Endothelial cell of umbilical vein (primary cell): ENCODE measurements around the gene PPM1L. TPM values are rescaled to one million over a fixed set of nuclear protein-coding genes. Genes with fewer than 3 reads are reported as not detected.
A peak's percentile ranks its signal among the peaks of the same experiment; 100 is the strongest.

Source experiments
- BruUV-seq: library from RNA; stranded (reverse); fragments of 400-500 nt; replicated peaks from 2 replicates; lab custom pipeline; 2021; lab: Mats Ljungman, UMichigan
- CTCF ChIA-PET: fragments of 300-600, 350-600 bp; sonication (Branson Sonifier 250); formaldehyde crosslinking; loops from one replicate; lab custom pipeline; 2021; ENCODE audit warnings: antibody characterized with exemption, inconsistent platforms; lab: Charles Lee
- POLR2A ChIA-PET: fragments of 300-600, 350-600 bp; sonication (Branson Sonifier 250); formaldehyde crosslinking; loops from one replicate; lab custom pipeline; 2021; ENCODE audit warnings: antibody characterized with exemption, inconsistent platforms; lab: Charles Lee
- DNase-seq: peaks from one replicate; pipeline ENCODE4 v3.0.0-alpha.2; 2011; ENCODE audit warnings: low read depth, low spot score
- FAIRE-seq: peaks from 2 replicates; lab custom pipeline; 2011; peaks lifted over from hg19 to GRCh38; lab: Jason Lieb, UNC
- H2AFZ ChIP-seq: 2 replicates; pipeline ENCODE4 v1.6.0; 2012; ENCODE audit warnings: low read depth, low read length, control low read depth, inconsistent platforms
- H3K27ac ChIP-seq: 2 replicates; pipeline ENCODE4 v1.5.1; 2011; ENCODE audit warnings: low read depth, mild to moderate bottlenecking, control low read depth, low read length, moderate library complexity; ENCODE audit not compliant: insufficient read depth
- H3K27me3 ChIP-seq, 2 experiments: 2 replicates each; pipeline versions ENCODE4 v1.6.0 to v1.6.1; 2011; ENCODE audit warnings: low read length in 2 of 2, mixed read lengths in 1 of 2; ENCODE audit not compliant: control insufficient read depth in 2 of 2, insufficient read depth in 2 of 2
- H3K36me3 ChIP-seq, 2 experiments: 2 replicates in 1 of 2; 3 replicates in 1 of 2; pipeline ENCODE4 v1.5.1; 2011; ENCODE audit warnings: low read length in 2 of 2, mild to moderate bottlenecking in 1 of 2, moderate library complexity in 1 of 2; ENCODE audit not compliant: control insufficient read depth in 2 of 2, insufficient read depth in 2 of 2; ENCODE audit errors: extremely low read depth in 1 of 2
- H3K4me1 ChIP-seq: 3 replicates; pipeline ENCODE4 v1.5.1; 2011; ENCODE audit warnings: mild to moderate bottlenecking, low read length; ENCODE audit not compliant: control insufficient read depth, insufficient read depth; ENCODE audit errors: extremely low read depth
- H3K4me2 ChIP-seq: 2 replicates; pipeline ENCODE4 v1.6.1; 2011; ENCODE audit warnings: low read length, control low read depth, mixed read lengths; ENCODE audit not compliant: insufficient read depth
- H3K4me3 ChIP-seq, 3 experiments: fragments of 200-600 bp in 1 of 3; sonication (generic), shearing (Covaris generic) in 1 of 3; replicated peaks in 1 of 3; 2 replicates each; pipeline ENCODE4 v1.5.1; 2011 to 2016; ENCODE audit warnings: control low read depth in 3 of 3, low read length in 3 of 3, mild to moderate bottlenecking in 2 of 3, inconsistent platforms in 1 of 3, low read depth in 1 of 3, moderate library complexity in 1 of 3; ENCODE audit not compliant: insufficient read depth in 1 of 3
- H3K79me2 ChIP-seq: 2 replicates; pipeline ENCODE4 v1.6.0; 2012; ENCODE audit warnings: low read length, inconsistent platforms; ENCODE audit not compliant: control insufficient read depth, insufficient read depth
- H3K9ac ChIP-seq: replicated peaks from 2 replicates; pipeline ENCODE3; 2011; ENCODE audit warnings: low read length, control low read depth; ENCODE audit not compliant: insufficient read depth; ENCODE audit errors: extremely low read depth
- H3K9me1 ChIP-seq: replicated peaks from 3 replicates; pipeline ENCODE4 v1.6.0; 2011; ENCODE audit warnings: mild to moderate bottlenecking, low read length; ENCODE audit not compliant: control insufficient read depth, insufficient read depth; ENCODE audit errors: extremely low read depth
- H3K9me3 ChIP-seq: replicated peaks from 2 replicates; pipeline ENCODE4 v1.5.1; 2012; ENCODE audit warnings: low read length, inconsistent platforms; ENCODE audit not compliant: control insufficient read depth, insufficient read depth
- H4K20me1 ChIP-seq: replicated peaks from 2 replicates; pipeline ENCODE3; 2011; ENCODE audit warnings: mild to moderate bottlenecking, low read length; ENCODE audit not compliant: control insufficient read depth, insufficient read depth; ENCODE audit errors: extremely low read depth
- EZH2 ChIP-seq: IDR thresholded peaks from 2 replicates; pipeline ENCODE4 v1.6.1; 2012; ENCODE audit warnings: borderline replicate concordance, low read depth, mild to moderate bottlenecking, moderate library complexity, low read length, inconsistent platforms; ENCODE audit not compliant: severe bottlenecking
- FOS ChIP-seq: IDR thresholded peaks from 2 replicates; pipeline ENCODE4 v1.6.1; 2011; ENCODE audit warnings: mild to moderate bottlenecking, low read length, moderate library complexity, borderline replicate concordance; ENCODE audit not compliant: insufficient read depth
- GATA2 ChIP-seq: IDR thresholded peaks from 2 replicates; pipeline ENCODE4 v1.7.0; 2011; ENCODE audit warnings: low read depth, mild to moderate bottlenecking, moderate library complexity, mixed read lengths, low read length; ENCODE audit not compliant: insufficient read length, insufficient read depth
- JUN ChIP-seq: IDR thresholded peaks from 2 replicates; pipeline ENCODE4 v1.6.1; 2011; ENCODE audit warnings: borderline replicate concordance, low read depth; ENCODE audit not compliant: insufficient read length, insufficient read depth
- MYC ChIP-seq: IDR thresholded peaks from one replicate; pipeline ENCODE4 v1.6.1; 2011; ENCODE audit warnings: mild to moderate bottlenecking, low read depth, low read length
- POLR2A ChIP-seq: IDR thresholded peaks from 2 replicates; pipeline ENCODE4 v1.6.1; 2012; ENCODE audit warnings: low read depth, mild to moderate bottlenecking, control low read depth, low read length
- POLR2AphosphoS5 ChIP-seq: IDR thresholded peaks from 2 replicates; pipeline ENCODE4 v1.6.1; 2012; ENCODE audit warnings: low read depth, mild to moderate bottlenecking, control low read depth, low read length, moderate library complexity; ENCODE audit not compliant: insufficient read depth
- dilution Hi-C: fragments of 300-500 bp; cut with MboI; formaldehyde crosslinking; loops from one replicate; pipeline ENCODE4 v1.15.0; 2019; ENCODE audit warnings: low sequenced_read_pairs; ENCODE audit not compliant: extremely low pct_ligation_motif_present
- intact Hi-C: fragments of 100-400 bp; cut with micrococcal nuclease; formaldehyde crosslinking; loops from one replicate; pipeline ENCODE4 v1.10.0; 2022
- polyA plus RNA-seq, 4 experiments: library from polyadenylated mRNA; depleted of rRNA in 3 of 4; stranded (reverse) in 3 of 4; unstranded in 1 of 4; fragments of >200 nt; gene quantifications; 2 replicates each; pipeline versions ENCODE4 v1.2.1 to v1.2.3, GENCODE V29; 2011 to 2012; ENCODE audit warnings: missing spikeins in 1 of 4
- total RNA-seq: library from RNA; stranded (reverse); gene quantifications from 2 replicates; pipeline ENCODE4 v1.2.3, GENCODE V29; 2021
- TF ChIP-seq, protein P1 (sequence below): IDR thresholded peaks from 2 replicates; pipeline ENCODE4 v1.6.1; 2011; ENCODE audit not compliant: insufficient read depth, insufficient read length
- TF ChIP-seq, protein P2 (sequence below), 2 donors: IDR thresholded peaks; 1 replicate in 1 of 2; 2 replicates in 1 of 2; pipeline ENCODE4 v1.5.1; 2011; ENCODE audit warnings: low read length in 2 of 2, mild to moderate bottlenecking in 2 of 2, moderate library complexity in 2 of 2, control low read depth in 1 of 2, inconsistent platforms in 1 of 2, low read depth in 1 of 2; ENCODE audit not compliant: insufficient read depth in 1 of 2; ENCODE audit errors: extremely low read depth in 1 of 2

Gene PPM1L
- total and polyA plus RNA-seq, 2 donors (not counting 3 experiments of a cell fraction or from before 2014, with no cell fraction given) = 0.63 to 2.9 TPM

DNA sequence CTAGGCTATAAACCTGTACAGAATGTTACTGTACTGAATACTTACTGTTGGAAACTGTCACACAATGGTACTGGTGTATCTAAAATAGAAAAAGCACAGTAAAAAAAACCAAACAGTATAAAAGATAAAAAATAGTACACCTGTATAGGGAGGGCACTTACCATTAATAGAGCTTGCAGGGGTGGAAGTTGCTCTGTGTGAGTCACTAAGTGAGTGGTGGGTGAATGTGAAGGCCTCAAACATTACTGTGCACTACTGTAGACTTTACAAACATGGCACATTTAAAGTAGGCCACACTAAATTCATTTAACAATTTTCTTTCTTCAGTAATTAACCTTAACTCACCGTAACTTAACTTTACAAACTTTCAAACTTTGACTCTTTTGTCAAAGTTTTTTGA is 327.1 kb downstream of the PPM1L start:
- ChIA-PET POLR2A (interaction anchor here (0.5 to 1.5 kb wide), 2 partner anchors 13 to 113 kb away, joined by 6 read pairs; no protein-coding TSS in a partner anchor), CTCF (interaction anchor here (0.8 to 3.0 kb wide), 4 partner anchors 13 to 191 kb away, joined by 3 to 8 read pairs (median 4); no protein-coding TSS in a partner anchor)
- no peak overlapping the region for H3K4me2 ChIP-seq
- peaks cover 23% of the 10 kb centered on the region for H3K4me1 ChIP-seq
- no peaks in the 10 kb centered on the region for H3K9me3 ChIP-seq
- peaks cover 0 to 9% of the 10 kb centered on the region in 2 experiments for H3K36me3 ChIP-seq
- intact Hi-C loops (no loop called here), dilution Hi-C loops (no loop called here)
- H3K27me3 ChIP-seq = no peaks in the 10 kb centered on the region
- no peaks in the 10 kb centered on the region for H3K9me1 ChIP-seq
- no peaks in the 10 kb centered on the region for H3K79me2 ChIP-seq
- H2AFZ ChIP-seq = no peak overlapping the region
- no peak for DNase-seq
- BruUV-seq = no TSS peak
- FAIRE-seq = no peak
- peak; percentile 28 for TF ChIP-seq FOS
- no peak for TF ChIP-seq POLR2AphosphoS5
- H3K4me3 ChIP-seq = no peak overlapping the region
- H4K20me1 ChIP-seq = no peaks in the 10 kb centered on the region
- no peak overlapping the region for H3K9ac ChIP-seq
- no peak overlapping the region for H3K27ac ChIP-seq

DNA sequence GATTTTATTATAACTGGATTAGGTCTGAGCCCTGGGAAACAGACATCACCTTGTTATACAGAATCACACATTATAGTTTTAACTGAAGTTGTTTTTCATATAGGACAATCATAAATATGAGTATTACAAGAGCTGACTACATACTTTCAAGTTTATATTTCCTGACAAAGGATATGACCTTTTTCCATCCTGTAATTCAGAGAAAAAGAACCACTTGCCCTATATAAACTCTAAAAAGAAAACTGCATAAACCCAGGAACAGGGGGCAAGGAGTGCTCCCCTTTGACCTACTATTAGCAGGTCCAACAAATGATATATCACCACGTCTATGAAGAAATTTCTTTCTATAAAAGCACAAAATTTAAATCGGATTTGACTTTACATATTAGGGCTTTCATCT is 328.2 kb downstream of the PPM1L start:
- dilution Hi-C loops (no loop called here), intact Hi-C loops (loop anchor here (1.0 kb wide), 1 partner anchor 14 kb away; no protein-coding TSS in a partner anchor)
- Histone ChIP-seq H4K20me1 (no peaks in the 10 kb centered on the region), H3K9me3 (no peaks in the 10 kb centered on the region), H3K79me2 (no peaks in the 10 kb centered on the region), H3K9ac (peak overlapping the region; percentile 3), H3K4me3 (no peak overlapping the region), H3K27me3 (no peaks in the 10 kb centered on the region), H3K36me3 (peaks cover 0 to 11% of the 10 kb centered on the region in 2 experiments), H3K4me2 (peak overlapping the region; percentile 63), H3K27ac (peak overlapping the region; percentile 13), H3K9me1 (no peaks in the 10 kb centered on the region), H2AFZ (no peak overlapping the region), H3K4me1 (peaks cover 23% of the 10 kb centered on the region)
- TF ChIP-seq GATA2 = no peak
- no peak for TF ChIP-seq MYC
- no peak for TF ChIP-seq EZH2
- TF ChIP-seq, protein P1, sequence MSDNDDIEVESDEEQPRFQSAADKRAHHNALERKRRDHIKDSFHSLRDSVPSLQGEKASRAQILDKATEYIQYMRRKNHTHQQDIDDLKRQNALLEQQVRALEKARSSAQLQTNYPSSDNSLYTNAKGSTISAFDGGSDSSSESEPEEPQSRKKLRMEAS = no peak
- TF ChIP-seq, protein P2, sequence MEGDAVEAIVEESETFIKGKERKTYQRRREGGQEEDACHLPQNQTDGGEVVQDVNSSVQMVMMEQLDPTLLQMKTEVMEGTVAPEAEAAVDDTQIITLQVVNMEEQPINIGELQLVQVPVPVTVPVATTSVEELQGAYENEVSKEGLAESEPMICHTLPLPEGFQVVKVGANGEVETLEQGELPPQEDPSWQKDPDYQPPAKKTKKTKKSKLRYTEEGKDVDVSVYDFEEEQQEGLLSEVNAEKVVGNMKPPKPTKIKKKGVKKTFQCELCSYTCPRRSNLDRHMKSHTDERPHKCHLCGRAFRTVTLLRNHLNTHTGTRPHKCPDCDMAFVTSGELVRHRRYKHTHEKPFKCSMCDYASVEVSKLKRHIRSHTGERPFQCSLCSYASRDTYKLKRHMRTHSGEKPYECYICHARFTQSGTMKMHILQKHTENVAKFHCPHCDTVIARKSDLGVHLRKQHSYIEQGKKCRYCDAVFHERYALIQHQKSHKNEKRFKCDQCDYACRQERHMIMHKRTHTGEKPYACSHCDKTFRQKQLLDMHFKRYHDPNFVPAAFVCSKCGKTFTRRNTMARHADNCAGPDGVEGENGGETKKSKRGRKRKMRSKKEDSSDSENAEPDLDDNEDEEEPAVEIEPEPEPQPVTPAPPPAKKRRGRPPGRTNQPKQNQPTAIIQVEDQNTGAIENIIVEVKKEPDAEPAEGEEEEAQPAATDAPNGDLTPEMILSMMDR (IDR thresholded peaks at IDR 0.05; ENCODE audit: extremely low read depth in 1 of 2, insufficient read depth in 1 of 2, low read depth in 1 of 2, low read length in 2 of 2) = no peak
- no peak for TF ChIP-seq POLR2A
- no peak for TF ChIP-seq FOS
- TF ChIP-seq POLR2AphosphoS5 = no peak
- no peak for TF ChIP-seq JUN
- BruUV-seq = no TSS peak
- POLR2A ChIA-PET = interaction anchor here (0.6 kb wide), 1 partner anchor 54 kb away, joined by 7 read pairs; no protein-coding TSS in a partner anchor
- DNase-seq (peak; percentile 55), FAIRE-seq (no peak)
- CTCF ChIA-PET = no interaction called here
